IPS-18a (cell line): ENCODE measurements around the gene SGSM2.

Experiments used
- H3K27ac ChIP-seq: one replicate; pipeline ENCODE4 v1.5.1; 2013; ENCODE audit warnings: low read length
- H3K27me3 ChIP-seq: one replicate; pipeline ENCODE4 v1.6.1; 2013; ENCODE audit warnings: mild to moderate bottlenecking, low read length; ENCODE audit not compliant: control insufficient read depth, insufficient read depth
- H3K36me3 ChIP-seq: one replicate; pipeline ENCODE4 v1.6.1; 2013; ENCODE audit warnings: low read depth, low read length; ENCODE audit not compliant: control insufficient read depth
- H3K4me1 ChIP-seq: one replicate; pipeline ENCODE4 v1.6.1; 2013; ENCODE audit warnings: low read depth, low read length; ENCODE audit not compliant: control insufficient read depth
- H3K4me3 ChIP-seq: one replicate; pipeline ENCODE4 v1.5.1; 2013; ENCODE audit warnings: low read length
- H3K9ac ChIP-seq: one replicate; pipeline ENCODE4 v1.6.1; 2013; ENCODE audit warnings: mild to moderate bottlenecking, low read length, moderate library complexity
- H3K9me3 ChIP-seq: one replicate; pipeline ENCODE4 v1.6.1; 2013; ENCODE audit warnings: low read depth, low read length; ENCODE audit not compliant: control insufficient read depth

Gene SGSM2

GRCh38 chr17:2380950-2381649 lies 43.8 kb downstream of the SGSM2 start:
- Histone ChIP-seq H3K9ac (no peak overlapping the region), H3K4me1 (peaks cover 5% of the 10 kb centered on the region), H3K4me3 (no peak overlapping the region), H3K27me3 (no peaks in the 10 kb centered on the region), H3K9me3 (no peaks in the 10 kb centered on the region), H3K27ac (no peak overlapping the region), H3K36me3 (no peaks in the 10 kb centered on the region)

- Histone ChIP-seq H3K9ac (no peak overlapping the region), H3K27ac (no peak overlapping the region), H3K36me3 (no peaks in the 10 kb centered on the region), H3K4me1 (peaks cover 5% of the 10 kb centered on the region), H3K9me3 (no peaks in the 10 kb centered on the region), H3K27me3 (no peaks in the 10 kb centered on the region), H3K4me3 (no peak overlapping the region)
Measured at GRCh38 chr17:2383628-2384167, 46.4 kb downstream of the SGSM2 start.

GRCh38 chr17:2384439-2385127 lies 47.3 kb downstream of the SGSM2 start:
- no peaks in the 10 kb centered on the region for H3K27me3 ChIP-seq
- H3K4me3 ChIP-seq = no peak overlapping the region
- H3K4me1 ChIP-seq = peaks cover 5% of the 10 kb centered on the region
- no peaks in the 10 kb centered on the region for H3K9me3 ChIP-seq
- no peak overlapping the region for H3K9ac ChIP-seq
- H3K36me3 ChIP-seq = no peaks in the 10 kb centered on the region
- H3K27ac ChIP-seq = no peak overlapping the region

- Histone ChIP-seq H3K27ac (no peak overlapping the region), H3K4me1 (peaks cover 5% of the 10 kb centered on the region), H3K36me3 (no peaks in the 10 kb centered on the region), H3K9me3 (no peaks in the 10 kb centered on the region), H3K9ac (no peak overlapping the region), H3K4me3 (no peak overlapping the region), H3K27me3 (no peaks in the 10 kb centered on the region)
Measured at GRCh38 chr17:2385240-2386210, 48.2 kb downstream of the SGSM2 start.

GRCh38 chr17:2386400-2387085 lies 49.2 kb downstream of the SGSM2 start:
- Histone ChIP-seq H3K9ac (no peak overlapping the region), H3K27ac (no peak overlapping the region), H3K36me3 (no peaks in the 10 kb centered on the region), H3K4me3 (no peak overlapping the region), H3K9me3 (no peaks in the 10 kb centered on the region), H3K4me1 (peaks cover 5% of the 10 kb centered on the region), H3K27me3 (no peaks in the 10 kb centered on the region)

GRCh38 chr17:2387086-2388019 lies 50.1 kb downstream of the SGSM2 start:
- Histone ChIP-seq H3K9me3 (no peaks in the 10 kb centered on the region), H3K27ac (no peak overlapping the region), H3K4me1 (peaks cover 5% of the 10 kb centered on the region), H3K4me3 (no peak overlapping the region), H3K9ac (no peak overlapping the region), H3K27me3 (no peaks in the 10 kb centered on the region), H3K36me3 (no peaks in the 10 kb centered on the region)

GRCh38 chr17:2388020-2388682 lies 50.9 kb downstream of the SGSM2 start:
- H3K36me3 ChIP-seq = no peaks in the 10 kb centered on the region
- no peak overlapping the region for H3K27ac ChIP-seq
- no peaks in the 10 kb centered on the region for H3K27me3 ChIP-seq
- no peaks in the 10 kb centered on the region for H3K9me3 ChIP-seq
- no peak overlapping the region for H3K4me3 ChIP-seq
- H3K4me1 ChIP-seq = peaks cover 5% of the 10 kb centered on the region
- H3K9ac ChIP-seq = no peak overlapping the region

GRCh38 chr17:2388683-2389055 lies 51.4 kb downstream of the SGSM2 start:
- H3K9ac ChIP-seq = no peak overlapping the region
- H3K27ac ChIP-seq = no peak overlapping the region
- peaks cover 5% of the 10 kb centered on the region for H3K4me1 ChIP-seq
- H3K9me3 ChIP-seq = no peaks in the 10 kb centered on the region
- H3K36me3 ChIP-seq = no peaks in the 10 kb centered on the region
- no peaks in the 10 kb centered on the region for H3K27me3 ChIP-seq
- H3K4me3 ChIP-seq = no peak overlapping the region

GRCh38 chr17:2390199-2390836 lies 53.0 kb downstream of the SGSM2 start:
- no peak overlapping the region for H3K9ac ChIP-seq
- no peaks in the 10 kb centered on the region for H3K9me3 ChIP-seq
- H3K4me1 ChIP-seq = peaks cover 8% of the 10 kb centered on the region
- no peaks in the 10 kb centered on the region for H3K36me3 ChIP-seq
- no peaks in the 10 kb centered on the region for H3K27me3 ChIP-seq
- no peak overlapping the region for H3K27ac ChIP-seq
- no peak overlapping the region for H3K4me3 ChIP-seq
